Measurements from ENCODE around the gene KIF5A. TPM values are rescaled to one million over a fixed set of nuclear protein-coding genes. Genes with fewer than 3 reads are reported as not detected.
A peak's percentile ranks its signal among the peaks of the same experiment; 100 is the strongest.

The KIF5A gene
- polyA plus RNA-seq, 5 donors: 4.6 to 6.1 (median 5.1) TPM

DNA sequence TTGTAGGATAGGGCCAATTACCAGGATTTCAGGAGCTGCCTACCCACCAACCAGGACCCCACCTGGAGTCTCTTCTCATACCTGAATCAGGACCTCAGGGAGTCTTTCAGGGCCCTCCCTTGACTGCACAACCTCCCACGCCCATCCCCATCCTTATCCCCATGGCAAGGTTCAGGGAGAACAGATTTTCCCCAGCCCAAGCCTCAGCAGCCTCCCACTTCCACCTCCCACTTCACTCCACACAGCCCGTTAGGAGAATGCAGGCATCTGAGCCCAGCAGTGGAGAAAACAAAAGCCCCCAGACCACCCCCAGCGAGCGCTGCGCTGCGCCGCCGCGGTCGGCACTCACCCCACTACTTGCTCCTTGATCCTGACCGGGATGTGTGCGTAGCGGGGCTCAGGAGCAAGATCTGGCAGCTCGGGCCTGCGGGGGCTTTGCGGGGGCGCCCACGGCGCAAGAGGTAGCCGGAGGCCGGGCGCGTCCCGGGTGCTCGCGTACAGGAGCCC lies 81.8 kb downstream of the KIF5A start:
- DNase-seq: no peak

DNA sequence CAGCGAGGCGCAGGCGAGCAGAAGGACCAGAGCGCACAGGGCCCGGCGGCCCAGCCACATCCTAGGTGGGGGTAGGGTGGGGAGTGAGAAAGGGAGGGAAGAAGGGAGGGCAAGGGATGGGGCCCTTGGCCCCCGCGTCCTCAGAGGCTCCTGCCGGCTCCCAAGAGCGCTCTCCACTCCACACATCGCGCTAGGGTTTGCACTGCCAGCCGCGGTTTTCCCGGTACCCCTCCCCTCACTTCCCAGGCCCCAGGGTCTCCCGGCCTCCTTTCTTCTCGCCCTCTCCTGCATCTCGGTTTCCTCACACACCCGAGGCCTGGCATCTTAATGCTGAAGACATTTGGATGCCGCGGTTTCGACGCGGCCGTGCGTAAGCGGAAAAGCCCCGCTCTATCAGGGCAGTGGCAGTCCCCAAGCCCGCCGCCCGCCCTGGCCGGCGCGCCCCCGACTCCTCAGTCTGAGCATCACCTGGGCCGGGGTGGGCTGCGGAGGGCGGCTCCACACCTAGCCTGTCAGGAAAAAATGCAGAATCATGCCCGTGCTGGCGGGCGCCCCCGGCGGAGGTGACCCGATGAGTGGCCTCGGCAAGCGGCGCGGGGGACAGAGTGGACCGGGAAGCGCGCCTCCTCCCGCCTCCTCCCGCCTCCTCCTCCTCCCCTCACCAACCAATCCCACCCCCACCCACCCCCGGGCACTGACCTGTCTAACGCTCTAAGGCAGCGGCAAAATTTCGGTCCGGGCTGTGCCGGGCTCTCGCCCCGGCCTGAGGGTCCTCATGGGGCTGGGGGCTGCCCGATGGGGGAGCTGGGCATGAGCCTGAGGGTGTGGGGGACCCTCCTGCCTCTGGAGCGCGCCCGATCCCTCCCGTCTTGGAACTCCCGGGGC lies 82.5 kb downstream of the KIF5A start:
- no peak for DNase-seq

DNA sequence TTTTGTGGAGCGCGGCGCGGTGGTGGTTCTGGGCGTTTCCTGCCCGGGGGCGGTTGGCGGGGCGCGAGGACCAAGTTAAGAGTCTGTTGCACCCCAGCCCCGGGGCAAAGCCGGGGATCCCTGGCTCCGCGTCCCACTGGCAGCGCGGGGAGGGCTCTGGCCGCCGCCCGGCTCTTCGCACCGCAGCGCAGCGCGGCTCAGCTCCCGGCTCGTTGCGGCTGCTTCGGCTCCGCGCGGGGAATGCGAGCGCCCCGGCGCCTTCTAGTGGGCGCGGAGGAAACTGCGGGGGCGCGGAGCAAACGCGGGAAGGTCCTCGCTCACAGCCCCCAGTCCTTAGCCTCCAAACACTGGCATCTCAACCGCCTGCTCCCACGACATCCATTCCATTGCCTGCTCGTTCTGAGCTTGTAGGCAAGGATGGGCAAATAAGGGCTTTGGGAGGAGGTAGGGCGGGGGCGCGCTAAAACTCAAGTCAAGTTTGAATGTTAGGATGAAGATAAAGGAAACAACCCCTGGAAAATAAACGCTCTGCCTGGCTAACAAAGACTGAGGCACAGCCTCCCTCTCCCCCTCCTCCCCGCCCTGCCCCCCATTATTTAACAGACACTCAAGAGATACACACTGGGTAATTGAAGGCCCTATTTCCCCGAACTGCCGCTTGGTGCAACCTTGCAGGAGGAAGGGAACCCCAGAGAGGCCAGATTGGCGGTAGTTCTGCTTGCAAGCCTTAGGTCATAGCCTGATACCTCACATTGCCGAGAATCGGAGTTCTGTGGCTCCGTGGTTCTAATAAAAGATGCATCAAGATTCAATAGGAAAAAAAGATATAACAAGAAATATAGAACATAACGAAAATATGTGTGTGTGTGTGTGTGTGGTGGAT lies 83.4 kb downstream of the KIF5A start, which contains the start of gene B4GALNT1:
Gene B4GALNT1, minus strand, starts transcription at position 244 of the 883 bp plus-strand sequence. CDS start 1,069 bp downstream, outside the sequence.
- peak; percentile 41 to 46 for DNase-seq

Other genes with a start within 250 kb of the KIF5A start
- 10 to 100 TPM; 60.9 to 89.4 (median 80.8) TPM for gene R3HDM2, start 119.0 kb upstream of the KIF5A start, polyA plus RNA-seq (ENCODE audit: insufficient read depth in 1 of 5, insufficient read length in 5 of 5, low replicate concordance in 1 of 5)
- gene INHBC, start 115.3 kb upstream of the KIF5A start, polyA plus RNA-seq (ENCODE audit: insufficient read depth in 1 of 5, insufficient read length in 5 of 5, low replicate concordance in 1 of 5): under 1 TPM; 0.09 to 0.29 (median 0.21) TPM
- 1 to 10 TPM in 2 of 5 donors, under 1 TPM in 3; 0.54 to 1.2 (median 0.90) TPM for gene INHBE, start 94.7 kb upstream of the KIF5A start, polyA plus RNA-seq (ENCODE audit: insufficient read depth in 1 of 5, insufficient read length in 5 of 5, low replicate concordance in 1 of 5)
- 10 to 100 TPM; 27.6 to 41.1 (median 34.5) TPM for gene GLI1, start 90.3 kb upstream of the KIF5A start, polyA plus RNA-seq (ENCODE audit: insufficient read depth in 1 of 5, insufficient read length in 5 of 5, low replicate concordance in 1 of 5)
- 1 to 10 TPM; 4.4 to 5.4 (median 5.2) TPM for gene ARHGAP9, start 70.2 kb upstream of the KIF5A start, polyA plus RNA-seq (ENCODE audit: insufficient read depth in 1 of 5, insufficient read length in 5 of 5, low replicate concordance in 1 of 5)
- gene MARS1, start 62.0 kb upstream of the KIF5A start, polyA plus RNA-seq (ENCODE audit: insufficient read depth in 1 of 5, insufficient read length in 5 of 5, low replicate concordance in 1 of 5): 100 to 1,000 TPM in 3 of 5 donors, 10 to 100 TPM in 2; 90.0 to 133 (median 109) TPM
- 10 to 100 TPM; 18.1 to 26.4 (median 19.2) TPM for gene DDIT3, start 29.5 kb upstream of the KIF5A start, polyA plus RNA-seq (ENCODE audit: insufficient read depth in 1 of 5, insufficient read length in 5 of 5, low replicate concordance in 1 of 5)
- gene MBD6, start 27.2 kb upstream of the KIF5A start, polyA plus RNA-seq (ENCODE audit: insufficient read depth in 1 of 5, insufficient read length in 5 of 5, low replicate concordance in 1 of 5): 10 to 100 TPM; 55.7 to 78.7 (median 72.7) TPM
- 100 to 1,000 TPM; 149 to 169 (median 154) TPM for gene DCTN2, start 2.9 kb upstream of the KIF5A start, polyA plus RNA-seq (ENCODE audit: insufficient read depth in 1 of 5, insufficient read length in 5 of 5, low replicate concordance in 1 of 5)
- 10 to 100 TPM; 18.1 to 22.8 (median 20.1) TPM for gene PIP4K2C, start 41.1 kb downstream of the KIF5A start, polyA plus RNA-seq (ENCODE audit: insufficient read depth in 1 of 5, insufficient read length in 5 of 5, low replicate concordance in 1 of 5)
- gene DTX3, start 54.8 kb downstream of the KIF5A start, polyA plus RNA-seq (ENCODE audit: insufficient read depth in 1 of 5, insufficient read length in 5 of 5, low replicate concordance in 1 of 5): 10 to 100 TPM; 52.7 to 65.6 (median 61.0) TPM
- gene ARHGEF25, start 61.4 kb downstream of the KIF5A start, polyA plus RNA-seq (ENCODE audit: insufficient read depth in 1 of 5, insufficient read length in 5 of 5, low replicate concordance in 1 of 5): 10 to 100 TPM; 38.6 to 50.4 (median 46.4) TPM
- gene B4GALNT1, start 83.2 kb downstream of the KIF5A start, polyA plus RNA-seq (ENCODE audit: insufficient read depth in 1 of 5, insufficient read length in 5 of 5, low replicate concordance in 1 of 5): 1 to 10 TPM in 4 of 5 donors, under 1 TPM in 1; 0.82 to 1.7 (median 1.6) TPM
- gene OS9, start 144.1 kb downstream of the KIF5A start, polyA plus RNA-seq (ENCODE audit: insufficient read depth in 1 of 5, insufficient read length in 5 of 5, low replicate concordance in 1 of 5): 100 to 1,000 TPM; 194 to 241 (median 220) TPM
- gene AGAP2, start 188.7 kb downstream of the KIF5A start, polyA plus RNA-seq (ENCODE audit: insufficient read depth in 1 of 5, insufficient read length in 5 of 5, low replicate concordance in 1 of 5): 1 to 10 TPM in 1 of 5 donors, under 1 TPM in 4; 0.27 to 1.1 (median 0.61) TPM
- gene TSPAN31, start 195.0 kb downstream of the KIF5A start, polyA plus RNA-seq (ENCODE audit: insufficient read depth in 1 of 5, insufficient read length in 5 of 5, low replicate concordance in 1 of 5): 10 to 100 TPM; 68.8 to 94.6 (median 79.4) TPM
- gene CDK4, start 202.3 kb downstream of the KIF5A start, polyA plus RNA-seq (ENCODE audit: insufficient read depth in 1 of 5, insufficient read length in 5 of 5, low replicate concordance in 1 of 5): 100 to 1,000 TPM; 221 to 296 (median 246) TPM
- 10 to 100 TPM; 15.6 to 22.5 (median 19.9) TPM for gene MARCHF9, start 205.1 kb downstream of the KIF5A start, polyA plus RNA-seq (ENCODE audit: insufficient read depth in 1 of 5, insufficient read length in 5 of 5, low replicate concordance in 1 of 5)
- gene CYP27B1, start 217.0 kb downstream of the KIF5A start, polyA plus RNA-seq (ENCODE audit: insufficient read depth in 1 of 5, insufficient read length in 5 of 5, low replicate concordance in 1 of 5): 1 to 10 TPM in 4 of 5 donors, under 1 TPM in 1; 0.99 to 2.5 (median 1.5) TPM
- gene METTL1, start 222.1 kb downstream of the KIF5A start, polyA plus RNA-seq (ENCODE audit: insufficient read depth in 1 of 5, insufficient read length in 5 of 5, low replicate concordance in 1 of 5): 10 to 100 TPM; 26.2 to 41.1 (median 31.3) TPM
- gene EEF1AKMT3, start 222.6 kb downstream of the KIF5A start, polyA plus RNA-seq (ENCODE audit: insufficient read depth in 1 of 5, insufficient read length in 5 of 5, low replicate concordance in 1 of 5): 10 to 100 TPM; 15.6 to 18.6 (median 17.2) TPM
- gene TSFM, start 232.7 kb downstream of the KIF5A start, polyA plus RNA-seq (ENCODE audit: insufficient read depth in 1 of 5, insufficient read length in 5 of 5, low replicate concordance in 1 of 5): 10 to 100 TPM; 24.1 to 37.1 (median 35.6) TPM

Measured in right lung (tissue), 5 donors.